Occipital lobe (tissue), 2 donors: ENCODE measurements around the gene ICAM5. TPM values are rescaled to one million over a fixed set of nuclear protein-coding genes. Genes with fewer than 3 reads are reported as not detected.
"Not testable (repeated sequence)": the region's sequence is repeated elsewhere in the genome, so short reads cannot be mapped to it uniquely, and the experiment has no call there.

Source experiments
- DNase-seq: peaks from one replicate; lab custom pipeline; 2025; lab: John Stamatoyannopoulos, UW
- total RNA-seq: library from RNA; depleted of rRNA; stranded (reverse); fragments of >200 nt; gene quantifications from one replicate; pipeline ENCODE4 v1.2.3, GENCODE V29; 2014

ICAM5 gene
- total RNA-seq, 1 donor from 2014 or later, result 3.3 TPM

- DNase-seq, result peak; percentile 34
Measured at GRCh38 chr19:10269333-10270179, 20.2 kb upstream of the ICAM5 start.

DNA sequence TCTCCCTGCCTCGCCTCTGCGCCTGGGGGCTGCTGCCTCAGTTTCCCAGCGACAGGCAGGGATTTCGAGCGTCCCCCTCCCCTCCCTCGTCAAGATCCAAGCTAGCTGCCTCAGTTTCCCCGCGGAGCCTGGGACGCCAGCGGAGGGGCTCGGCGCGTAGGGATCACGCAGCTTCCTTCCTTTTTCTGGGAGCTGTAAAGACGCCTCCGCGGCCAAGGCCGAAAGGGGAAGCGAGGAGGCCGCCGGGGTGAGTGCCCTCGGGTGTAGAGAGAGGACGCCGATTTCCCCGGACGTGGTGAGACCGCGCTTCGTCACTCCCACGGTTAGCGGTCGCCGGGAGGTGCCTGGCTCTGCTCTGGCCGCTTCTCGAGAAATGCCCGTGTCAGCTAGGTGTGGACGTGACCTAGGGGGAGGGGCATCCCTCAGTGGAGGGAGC is 19.6 kb upstream of the ICAM5 start:
- no peak for DNase-seq

DNA sequence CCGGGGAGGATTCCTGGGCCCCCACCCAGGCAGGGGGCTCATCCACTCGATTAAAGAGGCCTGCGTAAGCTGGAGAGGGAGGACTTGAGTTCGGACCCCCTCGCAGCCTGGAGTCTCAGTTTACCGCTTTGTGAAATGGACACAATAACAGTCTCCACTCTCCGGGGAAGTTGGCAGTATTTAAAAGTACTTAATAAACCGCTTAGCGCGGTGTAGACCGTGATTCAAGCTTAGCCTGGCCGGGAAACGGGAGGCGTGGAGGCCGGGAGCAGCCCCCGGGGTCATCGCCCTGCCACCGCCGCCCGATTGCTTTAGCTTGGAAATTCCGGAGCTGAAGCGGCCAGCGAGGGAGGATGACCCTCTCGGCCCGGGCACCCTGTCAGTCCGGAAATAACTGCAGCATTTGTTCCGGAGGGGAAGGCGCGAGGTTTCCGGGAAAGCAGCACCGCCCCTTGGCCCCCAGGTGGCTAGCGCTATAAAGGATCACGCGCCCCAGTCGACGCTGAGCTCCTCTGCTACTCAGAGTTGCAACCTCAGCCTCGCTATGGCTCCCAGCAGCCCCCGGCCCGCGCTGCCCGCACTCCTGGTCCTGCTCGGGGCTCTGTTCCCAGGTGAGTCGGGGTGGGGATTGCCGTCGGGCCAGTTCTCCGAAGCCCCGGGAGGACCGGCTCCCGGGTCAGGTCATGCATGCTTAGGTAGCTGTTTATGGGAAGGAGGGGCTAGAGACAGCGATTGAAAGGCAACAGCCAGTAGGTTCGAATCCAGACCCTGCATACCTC is 18.9 kb upstream of the ICAM5 start, which contains the start of gene ICAM1:
TSS of gene ICAM1 (plus strand) at position 505 of the 779 bp plus-strand sequence. CDS start at position 545, 40 bp downstream.
- DNase-seq, result peak; percentile 13

DNA sequence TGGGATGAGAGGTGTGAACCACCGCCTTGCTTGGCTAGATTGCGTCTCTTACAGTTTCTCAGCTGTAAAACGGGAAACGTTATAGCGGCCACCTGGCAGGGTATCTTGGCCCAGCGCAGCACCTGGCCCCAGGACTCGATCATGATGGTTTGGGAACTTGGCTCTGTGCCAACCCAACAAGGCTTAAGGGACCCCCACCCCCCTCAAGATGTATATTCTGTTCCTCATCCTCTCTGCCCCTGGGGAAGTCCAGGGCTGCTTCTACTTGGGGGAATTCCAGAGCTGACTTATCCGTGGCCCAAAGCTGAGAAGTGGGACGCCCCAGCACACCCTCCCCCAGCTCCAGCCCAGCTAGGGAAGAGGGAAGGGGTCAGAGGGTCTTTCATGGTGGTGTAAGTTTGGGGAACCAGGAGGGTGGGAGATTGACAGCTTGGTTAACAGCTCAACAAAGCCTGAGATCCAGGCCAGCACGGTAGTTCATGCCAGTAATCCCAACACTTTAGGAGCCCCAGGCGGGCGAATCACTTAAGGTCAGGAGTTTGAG is 18.1 kb upstream of the ICAM5 start:
- no peak for DNase-seq

DNA sequence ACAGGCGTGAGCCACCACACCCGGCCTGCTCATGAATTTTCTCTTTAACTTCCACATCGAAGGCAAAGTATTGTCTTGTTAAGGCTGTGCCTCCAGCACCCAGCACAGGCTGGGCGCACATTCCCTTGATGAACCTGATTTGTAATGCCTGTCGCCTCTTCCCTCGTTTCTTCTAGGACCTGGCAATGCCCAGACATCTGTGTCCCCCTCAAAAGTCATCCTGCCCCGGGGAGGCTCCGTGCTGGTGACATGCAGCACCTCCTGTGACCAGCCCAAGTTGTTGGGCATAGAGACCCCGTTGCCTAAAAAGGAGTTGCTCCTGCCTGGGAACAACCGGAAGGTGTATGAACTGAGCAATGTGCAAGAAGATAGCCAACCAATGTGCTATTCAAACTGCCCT is 15.2 kb upstream of the ICAM5 start:
- DNase-seq, result no peak

DNA sequence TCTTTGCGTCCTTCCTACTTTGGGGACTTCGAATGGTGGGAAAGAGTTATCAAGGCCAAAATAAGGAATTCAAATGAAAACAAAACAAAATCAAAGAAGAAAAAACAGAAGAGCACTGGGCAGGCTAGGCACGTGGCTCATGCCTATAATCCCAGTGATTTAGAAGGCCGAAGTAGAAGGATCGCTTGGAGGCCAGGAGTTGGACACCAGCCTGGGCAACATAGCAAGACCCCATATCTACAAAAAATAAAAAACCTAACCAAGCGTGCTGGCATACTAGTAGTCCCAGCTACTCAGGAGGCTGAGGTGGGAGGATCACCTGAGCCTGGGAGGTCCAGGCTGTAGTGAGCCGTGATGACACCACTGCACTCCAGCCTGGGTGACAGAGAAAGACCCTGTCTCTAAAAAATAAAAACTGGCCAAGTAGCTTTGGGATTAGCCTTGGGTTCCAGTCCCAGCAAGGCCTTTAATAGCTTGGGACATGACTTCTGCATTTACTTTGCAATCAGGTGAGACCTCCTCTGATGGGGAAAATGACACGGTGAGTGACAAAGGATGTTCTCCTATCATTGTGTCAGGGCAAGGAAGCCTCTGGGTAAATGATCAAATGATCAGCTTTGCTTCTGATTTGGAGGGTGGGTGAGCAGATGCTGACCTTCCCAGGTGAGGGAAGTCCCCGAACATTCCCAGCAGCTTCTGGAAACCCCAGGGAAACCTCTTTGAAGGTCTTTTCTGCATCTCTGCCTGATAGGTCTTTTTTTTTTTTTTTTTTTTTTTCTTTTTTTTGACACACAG is 11.8 kb upstream of the ICAM5 start:
- no peak for DNase-seq

DNA sequence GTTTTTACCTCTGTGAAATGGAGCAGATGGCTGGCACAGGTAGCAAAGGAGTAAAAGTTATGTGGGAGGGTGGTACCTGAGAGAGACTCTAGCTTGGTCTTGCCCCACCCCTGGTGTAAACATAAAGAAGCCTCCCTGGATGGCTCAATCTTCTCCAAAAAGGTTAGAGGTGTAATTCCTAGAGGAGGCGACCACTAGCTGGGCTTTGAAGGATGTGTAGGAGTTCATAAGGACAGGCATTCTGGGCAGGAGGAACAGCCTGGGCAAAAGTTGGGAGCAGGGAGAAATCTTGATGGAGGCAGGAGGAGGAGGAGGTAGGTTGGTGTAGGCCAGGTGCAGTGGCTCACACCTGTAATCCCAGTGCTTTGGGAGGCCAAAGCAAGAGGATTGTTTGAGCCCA is 10.8 kb upstream of the ICAM5 start:
- no peak for DNase-seq

DNA sequence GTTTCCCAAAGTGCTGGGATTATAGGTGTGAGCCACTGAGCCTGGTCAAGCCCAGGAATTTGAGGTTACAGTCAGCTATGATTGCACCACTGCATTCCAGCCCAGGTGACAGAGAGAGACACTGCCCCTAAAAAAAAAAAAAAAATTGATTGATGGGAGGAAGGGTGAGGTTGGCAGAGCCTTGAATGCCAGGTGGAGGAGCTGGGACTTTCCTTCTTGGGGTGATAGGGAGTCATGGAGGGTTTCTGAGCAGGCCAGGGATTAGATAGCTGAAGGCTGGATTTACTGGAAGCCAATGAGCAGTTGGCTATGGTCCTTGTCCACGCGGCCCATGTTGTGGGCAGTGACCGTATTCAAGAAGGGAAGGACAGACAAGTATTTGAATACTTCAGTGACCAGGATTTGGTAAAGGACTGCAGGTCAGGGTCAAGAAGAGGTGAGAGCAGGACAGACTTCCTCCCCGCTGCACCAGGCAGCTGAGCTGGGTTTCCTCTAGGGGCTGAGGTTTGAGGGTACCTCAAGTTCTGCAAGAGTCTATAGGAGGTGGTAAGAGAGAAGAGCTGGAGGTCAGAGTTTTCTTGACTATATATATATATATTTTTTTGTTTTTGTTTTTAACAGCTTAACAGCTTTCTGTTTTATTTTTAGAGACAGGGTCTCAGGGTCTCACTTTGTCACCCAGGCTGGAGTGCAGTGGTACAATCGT is 9.9 kb upstream of the ICAM5 start:
- no peak for DNase-seq

DNA sequence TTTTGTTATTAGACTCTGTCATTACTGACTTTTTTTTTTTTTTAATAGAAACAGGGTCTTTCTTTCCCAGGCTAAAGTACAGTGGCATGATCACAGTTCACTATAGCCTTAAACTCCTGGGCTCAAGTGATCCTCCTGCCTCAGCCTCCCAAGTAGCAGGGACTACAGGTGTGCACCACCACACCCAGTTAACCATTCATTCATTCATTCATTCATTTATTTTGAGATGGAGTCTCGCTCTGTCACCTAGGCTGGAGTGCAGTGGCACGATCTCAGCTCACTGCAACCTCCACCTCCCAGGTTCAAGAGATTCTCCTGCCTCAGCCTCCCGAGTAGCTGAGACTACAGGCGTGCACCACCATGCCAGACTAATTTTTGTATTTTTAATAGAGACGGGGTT is 7.7 kb upstream of the ICAM5 start:
- not testable (repeated sequence) for DNase-seq

DNA sequence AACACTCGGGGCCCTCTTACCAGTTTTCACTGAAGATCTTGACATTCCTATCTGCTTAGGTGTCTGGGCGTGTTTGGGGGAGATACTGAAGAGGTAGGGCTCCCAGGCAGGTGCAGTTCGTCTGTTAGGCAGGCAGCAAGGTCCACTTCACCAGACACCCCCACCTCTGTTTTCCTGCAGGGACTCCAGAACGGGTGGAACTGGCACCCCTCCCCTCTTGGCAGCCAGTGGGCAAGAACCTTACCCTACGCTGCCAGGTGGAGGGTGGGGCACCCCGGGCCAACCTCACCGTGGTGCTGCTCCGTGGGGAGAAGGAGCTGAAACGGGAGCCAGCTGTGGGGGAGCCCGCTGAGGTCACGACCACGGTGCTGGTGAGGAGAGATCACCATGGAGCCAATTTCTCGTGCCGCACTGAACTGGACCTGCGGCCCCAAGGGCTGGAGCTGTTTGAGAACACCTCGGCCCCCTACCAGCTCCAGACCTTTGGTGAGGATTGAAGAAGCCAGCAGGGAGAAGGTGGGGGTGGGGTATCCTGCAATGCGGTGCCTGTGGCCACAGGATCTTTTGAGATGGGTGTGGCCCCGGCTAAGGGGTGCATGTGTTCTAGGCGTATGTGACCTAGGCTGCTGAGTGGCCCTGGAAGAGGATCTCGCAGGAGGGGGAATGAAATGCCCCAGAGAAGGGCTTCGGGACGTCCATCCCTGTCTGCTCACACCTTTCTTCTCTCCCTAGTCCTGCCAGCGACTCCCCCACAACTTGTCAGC is 6.3 kb upstream of the ICAM5 start:
- DNase-seq, result no peak

GRCh38 chr19:10284065-10284959 is 5.4 kb upstream of the ICAM5 start:
- DNase-seq, result no peak

GRCh38 chr19:10284960-10285278 is 4.8 kb upstream of the ICAM5 start:
- DNase-seq, result no peak

DNA sequence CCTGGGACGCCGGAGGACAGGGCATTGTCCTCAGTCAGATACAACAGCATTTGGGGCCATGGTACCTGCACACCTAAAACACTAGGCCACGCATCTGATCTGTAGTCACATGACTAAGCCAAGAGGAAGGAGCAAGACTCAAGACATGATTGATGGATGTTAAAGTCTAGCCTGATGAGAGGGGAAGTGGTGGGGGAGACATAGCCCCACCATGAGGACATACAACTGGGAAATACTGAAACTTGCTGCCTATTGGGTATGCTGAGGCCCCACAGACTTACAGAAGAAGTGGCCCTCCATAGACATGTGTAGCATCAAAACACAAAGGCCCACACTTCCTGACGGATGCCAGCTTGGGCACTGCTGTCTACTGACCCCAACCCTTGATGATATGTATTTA is 4.4 kb upstream of the ICAM5 start:
- no peak for DNase-seq

GRCh38 chr19:10286803-10287737 is 2.7 kb upstream of the ICAM5 start, which contains the start of gene ICAM4:
TSS of gene ICAM4 (plus strand) at chr19:10286955. CDS start at chr19:10287013, 58 bp downstream.
- no peak for DNase-seq

- peak; percentile 11 for DNase-seq
Measured at GRCh38 chr19:10288662-10289166, 1.0 kb upstream of the ICAM5 start.

DNA sequence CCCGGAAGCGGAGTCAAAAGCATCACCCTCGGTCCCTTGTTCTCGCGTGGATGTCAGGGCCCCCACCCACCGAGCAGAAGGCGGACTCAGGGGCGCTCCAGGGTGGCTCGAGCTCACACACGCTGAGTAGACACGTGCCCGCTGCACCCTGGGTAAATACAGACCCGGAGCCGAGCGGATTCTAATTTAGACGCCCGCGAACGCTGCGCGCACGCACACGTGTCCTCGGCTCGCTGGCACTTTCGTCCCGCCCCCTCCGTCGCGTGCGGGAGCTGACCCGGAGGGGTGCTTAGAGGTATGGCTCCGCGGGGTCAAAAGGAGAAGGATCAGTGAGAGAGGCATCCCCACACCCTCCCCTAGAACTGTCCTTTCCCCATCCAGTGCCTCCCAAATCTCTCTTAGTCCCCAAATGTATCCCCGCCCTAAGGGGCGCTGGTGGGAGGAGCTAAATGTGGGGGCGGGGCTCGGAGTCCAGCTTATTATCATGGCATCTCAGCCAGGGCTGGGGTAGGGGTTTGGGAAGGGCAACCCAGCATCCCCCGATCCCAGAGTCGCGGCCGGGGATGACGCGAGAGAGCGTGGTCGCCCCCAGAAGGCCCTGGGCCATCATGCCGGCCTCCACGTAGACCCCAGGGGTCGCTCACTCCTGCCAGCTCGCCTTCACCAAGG is 451 bp upstream of the ICAM5 start:
- DNase-seq, result peak; percentile 48

- DNase-seq, result no peak
Measured at GRCh38 chr19:10290357-10290875, 664 bp downstream of the ICAM5 start.
